GM12864 (cell line): ENCODE results near the gene FKBP2.

ENCODE experiments used
- DNase-seq: peaks from one replicate; pipeline ENCODE4 v3.0.0-alpha.2; 2011; ENCODE audit warnings: low read depth
- H3K4me3 ChIP-seq: 2 replicates; pipeline ENCODE4 v1.5.1; 2011; ENCODE audit warnings: mild to moderate bottlenecking, low read depth, low read length, control low read depth
- TF ChIP-seq, protein P1 (sequence below): IDR thresholded peaks from 2 replicates; pipeline ENCODE4 v1.5.1; 2011; ENCODE audit warnings: low read depth, mild to moderate bottlenecking, moderate library complexity, low read length, control low read depth, inconsistent platforms; ENCODE audit errors: missing control alignments

The FKBP2 gene

DNA sequence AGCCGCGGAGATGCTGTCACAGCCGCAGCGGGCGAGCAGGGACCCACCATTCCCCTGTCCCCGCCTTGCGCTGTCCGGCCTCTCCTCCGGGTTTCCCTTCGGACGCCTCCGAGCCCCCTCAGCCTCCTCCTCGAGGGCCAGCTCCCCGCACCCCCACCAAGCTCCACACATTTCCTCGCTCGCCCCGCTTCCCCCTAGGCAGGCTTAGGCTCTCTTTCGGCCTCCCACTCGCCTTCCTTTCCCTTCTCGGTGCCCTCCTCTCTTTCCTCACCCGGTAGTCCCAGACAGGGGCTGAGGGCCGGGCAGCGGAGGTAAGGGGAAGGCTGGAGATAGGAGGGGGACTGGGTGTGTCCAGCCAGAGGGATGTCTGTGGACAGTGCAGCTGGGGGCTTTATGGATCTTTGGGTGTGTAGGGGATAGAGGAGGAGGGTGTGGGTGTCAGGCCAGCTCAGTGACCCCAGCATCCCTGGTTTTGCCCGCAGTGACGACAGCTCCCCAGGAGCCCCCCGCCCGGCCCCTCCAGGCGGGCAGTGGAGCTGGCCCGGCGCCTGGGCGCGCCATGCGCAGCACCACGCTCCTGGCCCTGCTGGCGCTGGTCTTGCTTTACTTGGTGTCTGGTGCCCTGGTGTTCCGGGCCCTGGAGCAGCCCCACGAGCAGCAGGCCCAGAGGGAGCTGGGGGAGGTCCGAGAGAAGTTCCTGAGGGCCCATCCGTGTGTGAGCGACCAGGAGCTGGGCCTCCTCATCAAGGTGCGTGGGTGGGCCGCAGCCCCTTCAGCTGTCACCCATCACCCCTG, 51.8 kb downstream of the FKBP2 start:
- TF ChIP-seq, protein P1, sequence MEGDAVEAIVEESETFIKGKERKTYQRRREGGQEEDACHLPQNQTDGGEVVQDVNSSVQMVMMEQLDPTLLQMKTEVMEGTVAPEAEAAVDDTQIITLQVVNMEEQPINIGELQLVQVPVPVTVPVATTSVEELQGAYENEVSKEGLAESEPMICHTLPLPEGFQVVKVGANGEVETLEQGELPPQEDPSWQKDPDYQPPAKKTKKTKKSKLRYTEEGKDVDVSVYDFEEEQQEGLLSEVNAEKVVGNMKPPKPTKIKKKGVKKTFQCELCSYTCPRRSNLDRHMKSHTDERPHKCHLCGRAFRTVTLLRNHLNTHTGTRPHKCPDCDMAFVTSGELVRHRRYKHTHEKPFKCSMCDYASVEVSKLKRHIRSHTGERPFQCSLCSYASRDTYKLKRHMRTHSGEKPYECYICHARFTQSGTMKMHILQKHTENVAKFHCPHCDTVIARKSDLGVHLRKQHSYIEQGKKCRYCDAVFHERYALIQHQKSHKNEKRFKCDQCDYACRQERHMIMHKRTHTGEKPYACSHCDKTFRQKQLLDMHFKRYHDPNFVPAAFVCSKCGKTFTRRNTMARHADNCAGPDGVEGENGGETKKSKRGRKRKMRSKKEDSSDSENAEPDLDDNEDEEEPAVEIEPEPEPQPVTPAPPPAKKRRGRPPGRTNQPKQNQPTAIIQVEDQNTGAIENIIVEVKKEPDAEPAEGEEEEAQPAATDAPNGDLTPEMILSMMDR = no peak
- H3K4me3 ChIP-seq = no peak overlapping the region; the same call in 1 of the 2 replicates
- no peak for DNase-seq
